Measurements from ENCODE around the gene SPINK1.

The SPINK1 gene

GRCh38 chr5:147831465-147831864 is at the start of gene SPINK1:
TSS of gene SPINK1 (minus strand) at chr5:147831671. CDS start at chr5:147831577, 94 bp downstream.
- H3K27me3 ChIP-seq (ENCODE audit: insufficient read depth, low read depth, severe bottlenecking): no peaks in the 10 kb centered on the region
- H3K27ac ChIP-seq: no peak within 1 kb of the TSS
- TF ChIP-seq, protein P1, sequence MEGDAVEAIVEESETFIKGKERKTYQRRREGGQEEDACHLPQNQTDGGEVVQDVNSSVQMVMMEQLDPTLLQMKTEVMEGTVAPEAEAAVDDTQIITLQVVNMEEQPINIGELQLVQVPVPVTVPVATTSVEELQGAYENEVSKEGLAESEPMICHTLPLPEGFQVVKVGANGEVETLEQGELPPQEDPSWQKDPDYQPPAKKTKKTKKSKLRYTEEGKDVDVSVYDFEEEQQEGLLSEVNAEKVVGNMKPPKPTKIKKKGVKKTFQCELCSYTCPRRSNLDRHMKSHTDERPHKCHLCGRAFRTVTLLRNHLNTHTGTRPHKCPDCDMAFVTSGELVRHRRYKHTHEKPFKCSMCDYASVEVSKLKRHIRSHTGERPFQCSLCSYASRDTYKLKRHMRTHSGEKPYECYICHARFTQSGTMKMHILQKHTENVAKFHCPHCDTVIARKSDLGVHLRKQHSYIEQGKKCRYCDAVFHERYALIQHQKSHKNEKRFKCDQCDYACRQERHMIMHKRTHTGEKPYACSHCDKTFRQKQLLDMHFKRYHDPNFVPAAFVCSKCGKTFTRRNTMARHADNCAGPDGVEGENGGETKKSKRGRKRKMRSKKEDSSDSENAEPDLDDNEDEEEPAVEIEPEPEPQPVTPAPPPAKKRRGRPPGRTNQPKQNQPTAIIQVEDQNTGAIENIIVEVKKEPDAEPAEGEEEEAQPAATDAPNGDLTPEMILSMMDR (IDR thresholded peaks at IDR 0.05; ENCODE audit: low read depth, low read length): no peak
- DNase-seq: no peak
- no peaks in the 10 kb centered on the region for H3K9me3 ChIP-seq (ENCODE audit: severe bottlenecking)
- no peak within 1 kb of the TSS for H3K4me3 ChIP-seq (ENCODE audit: low read depth, low read length)
- H3K36me3 ChIP-seq: no peaks in the 10 kb centered on the region

DNA sequence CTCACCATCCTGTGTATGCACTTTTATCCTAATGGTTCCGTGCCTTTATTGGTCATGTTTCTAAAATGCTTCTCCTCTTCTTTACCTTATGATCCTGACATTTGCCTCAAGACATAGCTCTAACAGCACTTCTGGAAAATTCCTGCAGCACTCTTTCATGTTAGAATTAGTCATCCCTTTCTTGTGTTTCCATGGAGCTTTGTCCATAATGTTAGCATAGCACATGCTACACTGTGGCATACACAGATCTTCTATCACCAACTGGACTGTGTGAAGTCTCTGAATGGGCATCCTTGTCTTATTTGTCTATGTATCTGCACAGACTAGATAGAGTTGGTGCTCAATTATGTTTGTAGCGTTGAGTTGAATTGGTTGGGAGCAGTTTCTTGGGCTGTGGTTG is 49.0 kb upstream of the SPINK1 start:
- H3K27me3 ChIP-seq (ENCODE audit: insufficient read depth, low read depth, severe bottlenecking): no peaks in the 10 kb centered on the region
- TF ChIP-seq, protein P1 (IDR thresholded peaks at IDR 0.05; ENCODE audit: low read depth, low read length): no peak
- H3K27ac ChIP-seq: no peak overlapping the region
- DNase-seq: no peak
- H3K36me3 ChIP-seq: no peaks in the 10 kb centered on the region
- H3K9me3 ChIP-seq (ENCODE audit: severe bottlenecking): no peaks in the 10 kb centered on the region
- H3K4me3 ChIP-seq (ENCODE audit: low read depth, low read length): no peak overlapping the region

DNA sequence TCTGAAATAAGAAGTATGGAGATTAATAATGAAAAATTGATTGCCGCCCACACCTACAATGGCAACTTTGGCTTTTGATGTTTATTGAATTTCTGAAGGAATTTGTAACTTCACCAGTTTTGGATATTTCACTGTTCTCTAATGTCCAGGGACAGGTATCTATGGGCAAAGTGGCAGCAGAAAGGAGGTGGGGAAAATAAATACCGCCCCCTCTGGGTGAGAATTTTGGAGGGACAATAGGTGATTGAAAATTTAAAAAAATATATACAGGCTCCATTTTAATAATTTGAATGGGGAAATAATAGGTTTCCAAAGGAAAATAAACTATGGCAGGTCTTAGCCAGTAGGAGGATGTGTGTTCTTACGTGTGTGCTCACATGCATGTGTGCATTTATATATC is 48.3 kb upstream of the SPINK1 start:
- H3K27me3 ChIP-seq (ENCODE audit: insufficient read depth, low read depth, severe bottlenecking): no peaks in the 10 kb centered on the region
- TF ChIP-seq, protein P1 (IDR thresholded peaks at IDR 0.05; ENCODE audit: low read depth, low read length): no peak
- H3K9me3 ChIP-seq (ENCODE audit: severe bottlenecking): no peaks in the 10 kb centered on the region
- DNase-seq: no peak
- no peak overlapping the region for H3K4me3 ChIP-seq (ENCODE audit: low read depth, low read length)
- no peak overlapping the region for H3K27ac ChIP-seq
- no peaks in the 10 kb centered on the region for H3K36me3 ChIP-seq

- TF ChIP-seq, protein P1 (IDR thresholded peaks at IDR 0.05; ENCODE audit: low read depth, low read length): no peak
- no peaks in the 10 kb centered on the region for H3K27me3 ChIP-seq (ENCODE audit: insufficient read depth, low read depth, severe bottlenecking)
- H3K4me3 ChIP-seq (ENCODE audit: low read depth, low read length): no peak within 1 kb of the TSS
- DNase-seq: no peak
- H3K36me3 ChIP-seq: no peaks in the 10 kb centered on the region
- H3K9me3 ChIP-seq (ENCODE audit: severe bottlenecking): no peaks in the 10 kb centered on the region
- no peak within 1 kb of the TSS for H3K27ac ChIP-seq
Observed at GRCh38 chr5:147878066-147878759, 46.7 kb upstream of the SPINK1 start, which contains the start of gene SCGB3A2. TSS of gene SCGB3A2 (plus strand) at chr5:147878711. CDS start at chr5:147878804, 93 bp downstream.

GRCh38 chr5:147876626-147877025 is 45.2 kb upstream of the SPINK1 start:
- no peak overlapping the region for H3K4me3 ChIP-seq (ENCODE audit: low read depth, low read length)
- TF ChIP-seq, protein P1 (IDR thresholded peaks at IDR 0.05; ENCODE audit: low read depth, low read length): no peak
- DNase-seq: no peak
- H3K9me3 ChIP-seq (ENCODE audit: severe bottlenecking): no peaks in the 10 kb centered on the region
- no peak overlapping the region for H3K27ac ChIP-seq
- no peaks in the 10 kb centered on the region for H3K36me3 ChIP-seq
- H3K27me3 ChIP-seq (ENCODE audit: insufficient read depth, low read depth, severe bottlenecking): no peaks in the 10 kb centered on the region

GRCh38 chr5:147876141-147876540 is 44.7 kb upstream of the SPINK1 start:
- H3K4me3 ChIP-seq (ENCODE audit: low read depth, low read length): no peak overlapping the region

More at GRCh38 chr5:147876141-147876540, 44.7 kb upstream of the SPINK1 start:
- H3K27me3 ChIP-seq (ENCODE audit: insufficient read depth, low read depth, severe bottlenecking): no peaks in the 10 kb centered on the region
- H3K9me3 ChIP-seq (ENCODE audit: severe bottlenecking): no peaks in the 10 kb centered on the region
- H3K27ac ChIP-seq: no peak overlapping the region
- no peaks in the 10 kb centered on the region for H3K36me3 ChIP-seq
- no peak for DNase-seq
- TF ChIP-seq, protein P1 (IDR thresholded peaks at IDR 0.05; ENCODE audit: low read depth, low read length): no peak
